Measurements from ENCODE around the gene CREB3.

- TF ChIP-seq POLR2A (IDR thresholded peaks at IDR 0.05; ENCODE audit: low read length) (peak; percentile 76), GATA1 (IDR thresholded peaks at IDR 0.05; ENCODE audit: low read depth, low read length) (no peak)
Measured at GRCh38 chr9:35732185-35732799, at the start of gene CREB3, which contains the start of gene TLN1.
